Prostate gland (tissue), 2 donors: Measurements from ENCODE around the gene BRD1.
"Not testable (repeated sequence)": the region's sequence is repeated elsewhere in the genome, so short reads cannot be mapped to it uniquely, and the experiment has no call there.

Source experiments
- CTCF ChIP-seq, 4 experiments: fragments of 200-600 bp in 2 of 4; fragments of 450-650 bp in 2 of 4; sonication (generic) in 2 of 4; IDR thresholded peaks; 1 replicate in 3 of 4; 2 replicates in 1 of 4; pipeline ENCODE4 v1.5.1; 2016 to 2019; ENCODE audit warnings: antibody characterized with exemption in 4 of 4, mild to moderate bottlenecking in 2 of 4, moderate library complexity in 2 of 4
- POLR2AphosphoS5 ChIP-seq: sonication (generic); formaldehyde crosslinking; IDR thresholded peaks from one replicate; pipeline ENCODE4 v1.6.1; 2017; ENCODE audit warnings: antibody characterized with exemption

GRCh38 chr22:49821741-49822140, 5.9 kb downstream of the BRD1 start:
- TF ChIP-seq CTCF (IDR thresholded peaks at IDR 0.05); POLR2AphosphoS5: not testable (repeated sequence)
